K562 (cell line): ENCODE results near the gene CUTA. TPM values are rescaled to one million over a fixed set of nuclear protein-coding genes. Genes with fewer than 3 reads are reported as not detected.

ENCODE experiments used
- ASH1L ChIP-seq: fragments of 450-650 bp; IDR thresholded peaks from 2 replicates; pipeline ENCODE4 v1.6.1; 2018; ENCODE audit warnings: borderline replicate concordance, mild to moderate bottlenecking, low read depth; ENCODE audit not compliant: partially characterized antibody
- C11orf30 ChIP-seq: fragments of 450-650 bp; IDR thresholded peaks from 2 replicates; pipeline ENCODE4 v1.6.1; 2016; ENCODE audit warnings: low read depth, mild to moderate bottlenecking
- CREB1 ChIP-seq, 2 experiments: sonication (generic) in 1 of 2; formaldehyde crosslinking in 1 of 2; IDR thresholded peaks; 2 replicates each; pipeline versions ENCODE4 v1.6.1 to v1.8.0; 2012 to 2022; ENCODE audit warnings: inconsistent platforms in 1 of 2, mild to moderate bottlenecking in 1 of 2, missing genetic modification reagents in 1 of 2, moderate library complexity in 1 of 2
- CSDE1 ChIP-seq, 2 experiments: fragments of 450-650 bp; IDR thresholded peaks; 2 replicates each; pipeline ENCODE4 v1.6.1; 2016; ENCODE audit warnings: mild to moderate bottlenecking in 1 of 2
- ETV6 ChIP-seq, 3 experiments: fragments of 150-350 bp in 1 of 3; sonication (generic) in 1 of 3; formaldehyde crosslinking in 1 of 3; IDR thresholded peaks; 2 replicates each; pipeline versions ENCODE4 v1.6.1 to v1.8.0; 2014 to 2022; ENCODE audit warnings: borderline replicate concordance in 2 of 3, low read depth in 2 of 3, antibody characterized with exemption in 1 of 3, low read length in 1 of 3, mild to moderate bottlenecking in 1 of 3, missing genetic modification reagents in 1 of 3
- KLF13 ChIP-seq: fragments of 450-650 bp; IDR thresholded peaks from 2 replicates; pipeline ENCODE4 v1.6.1; 2016; ENCODE audit warnings: missing genetic modification characterization, low read depth, mild to moderate bottlenecking, missing compliant biosample characterization, moderate library complexity, borderline replicate concordance
- NFE2 ChIP-seq: IDR thresholded peaks from 2 replicates; pipeline ENCODE4 v1.6.1; 2014; ENCODE audit warnings: antibody characterized with exemption, low read depth
- PTBP1 ChIP-seq: fragments of 200-400 bp; formaldehyde crosslinking; IDR thresholded peaks from 2 replicates; pipeline ENCODE4 v1.6.1; 2017; ENCODE audit warnings: low read depth, low read length
- SAFB2 ChIP-seq: fragments of 200-400 bp; formaldehyde crosslinking; IDR thresholded peaks from 2 replicates; pipeline ENCODE4 v1.6.1; 2018; ENCODE audit warnings: borderline replicate concordance, low read length, low read depth, moderate library complexity; ENCODE audit not compliant: severe bottlenecking
- SMAD1 ChIP-seq: fragments of 150-350 bp; IDR thresholded peaks from 2 replicates; pipeline ENCODE4 v1.6.1; 2014; ENCODE audit warnings: low read length, low read depth; ENCODE audit not compliant: partially characterized antibody
- TFE3 ChIP-seq: fragments of 450-650 bp; formaldehyde crosslinking; IDR thresholded peaks from 2 replicates; pipeline ENCODE4 v1.4.0; 2020; ENCODE audit warnings: mild to moderate bottlenecking, mixed read lengths
- ZMIZ1 ChIP-seq, 2 experiments: fragments of 150-350 bp in 1 of 2; IDR thresholded peaks; 2 replicates each; pipeline ENCODE4 v1.6.1; 2012 to 2016; ENCODE audit warnings: low read depth in 2 of 2, low read length in 2 of 2, mild to moderate bottlenecking in 1 of 2, moderate library complexity in 1 of 2
- ZNF239 ChIP-seq: fragments of 250-450 bp; sonication (Bioruptor Pico); IDR thresholded peaks from 2 replicates; pipeline ENCODE4 v1.4.0; 2020; ENCODE audit warnings: mild to moderate bottlenecking
- ZSCAN29 ChIP-seq: fragments of 450-650 bp; IDR thresholded peaks from 2 replicates; pipeline ENCODE4 v1.6.1; 2017
- polyA plus RNA-seq, 8 experiments: library from polyadenylated mRNA; depleted of rRNA in 4 of 8; stranded (reverse) in 5 of 8; unstranded in 3 of 8; fragments of >200 nt; fragmentation: Nextera tagmentation in 2 of 8; fragmentation: Illumina TruSeq in 1 of 8; extraction: Ambion mirVana in 2 of 8; extraction: Trizol in 1 of 8; gene quantifications; 2 replicates each; pipeline versions ENCODE4 v1.2.1 to v1.2.3, GENCODE V29; 2011 to 2014; ENCODE audit warnings: inconsistent platforms in 1 of 8, missing spikeins in 1 of 8
- total RNA-seq, 7 experiments: library from RNA; depleted of rRNA in 6 of 7; stranded (reverse); fragments of >200 nt in 6 of 7; fragmentation: Illumina TruSeq in 2 of 7; extraction: Trizol in 2 of 7; gene quantifications; 2 replicates each; pipeline versions ENCODE4 v1.2.1 to v1.2.3, GENCODE V29; 2011 to 2021; ENCODE audit warnings: low replicate concordance in 1 of 7
- TF ChIP-seq, protein P1 (sequence below): fragments of 250-450 bp; sonication (Bioruptor Pico); IDR thresholded peaks from 2 replicates; pipeline ENCODE4 v1.5.0; 2020; ENCODE audit warnings: mild to moderate bottlenecking
- TF ChIP-seq, protein P2 (sequence below): fragments of 250-450 bp; sonication (Bioruptor Pico); IDR thresholded peaks from 2 replicates; pipeline ENCODE4 v1.4.0; 2020; ENCODE audit warnings: mild to moderate bottlenecking

The CUTA gene
- total and polyA plus RNA-seq, 9 of the 15 experiments (the other 6 are each of a cell fraction or from before 2014, with no cell fraction given): 166 to 682 (median 310) TPM

DNA sequence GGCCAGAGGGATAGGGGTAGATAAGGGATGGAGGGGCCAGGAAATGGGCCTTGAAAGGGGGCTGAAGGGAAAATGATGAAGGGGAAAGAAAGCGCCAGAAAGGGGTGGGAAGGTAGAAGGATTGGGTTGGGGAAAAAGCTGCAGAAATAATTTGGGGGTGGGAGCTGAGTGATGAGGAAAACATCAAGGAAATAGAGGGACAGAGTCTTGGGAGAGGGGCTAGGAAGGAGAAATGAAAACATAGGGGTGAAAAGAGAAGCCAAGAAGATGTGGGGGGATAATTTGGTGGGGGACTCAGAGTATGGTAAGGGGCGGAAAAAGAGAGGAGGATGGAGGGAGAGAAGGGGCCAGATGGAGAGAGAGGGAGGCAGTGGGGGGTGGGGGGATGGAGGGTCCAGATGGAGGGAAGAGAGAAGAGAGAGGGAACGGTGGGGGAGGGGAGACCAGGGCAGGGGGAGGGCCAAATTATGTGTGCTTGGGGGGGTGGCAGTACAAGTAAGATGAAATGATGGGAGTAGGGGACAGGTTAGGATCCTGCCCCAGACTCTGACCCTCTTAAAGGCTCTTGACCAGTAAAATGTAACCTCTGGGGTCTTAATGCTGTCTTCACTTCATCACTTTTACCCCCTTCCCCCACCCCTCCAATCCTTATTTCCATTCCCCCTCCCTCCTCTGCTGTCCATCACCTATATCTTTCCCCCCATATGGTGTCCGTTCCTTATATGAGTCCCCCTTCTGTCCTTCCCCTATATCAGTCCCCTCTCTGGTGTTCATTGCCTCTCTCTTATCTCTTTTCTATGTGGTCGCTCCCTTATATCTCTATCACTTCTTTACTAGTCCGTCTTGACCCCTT is 2.8 kb upstream of the CUTA start (continued):
- TF ChIP-seq C11orf30: peak; percentile 93
- TF ChIP-seq TFE3: no peak
- TF ChIP-seq SAFB2: no peak
- no peak for TF ChIP-seq ZMIZ1 (IDR thresholded peaks at IDR 0.05; ENCODE audit: low read depth in 2 of 2, low read length in 2 of 2)
- TF ChIP-seq CREB1 (IDR thresholded peaks at IDR 0.05): no peak
- TF ChIP-seq CREB1 (CRISPR knock-in tag; IDR thresholded peaks at IDR 0.05): no peak
- TF ChIP-seq, protein P1, sequence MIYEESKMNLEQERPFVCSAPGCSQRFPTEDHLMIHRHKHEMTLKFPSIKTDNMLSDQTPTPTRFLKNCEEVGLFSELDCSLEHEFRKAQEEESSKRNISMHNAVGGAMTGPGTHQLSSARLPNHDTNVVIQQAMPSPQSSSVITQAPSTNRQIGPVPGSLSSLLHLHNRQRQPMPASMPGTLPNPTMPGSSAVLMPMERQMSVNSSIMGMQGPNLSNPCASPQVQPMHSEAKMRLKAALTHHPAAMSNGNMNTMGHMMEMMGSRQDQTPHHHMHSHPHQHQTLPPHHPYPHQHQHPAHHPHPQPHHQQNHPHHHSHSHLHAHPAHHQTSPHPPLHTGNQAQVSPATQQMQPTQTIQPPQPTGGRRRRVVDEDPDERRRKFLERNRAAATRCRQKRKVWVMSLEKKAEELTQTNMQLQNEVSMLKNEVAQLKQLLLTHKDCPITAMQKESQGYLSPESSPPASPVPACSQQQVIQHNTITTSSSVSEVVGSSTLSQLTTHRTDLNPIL (CRISPR knock-in tag): no peak
- no peak for TF ChIP-seq PTBP1
- TF ChIP-seq CSDE1 (IDR thresholded peaks at IDR 0.05): no peak
- TF ChIP-seq ZNF239 (CRISPR knock-in tag): no peak
- TF ChIP-seq NFE2: no peak
- no peak for TF ChIP-seq ETV6 (IDR thresholded peaks at IDR 0.05; ENCODE audit: borderline replicate concordance in 1 of 2, low read depth in 2 of 2, low read length in 1 of 2)
- TF ChIP-seq ETV6 (CRISPR knock-in tag; IDR thresholded peaks at IDR 0.05; ENCODE audit: borderline replicate concordance): no peak
- TF ChIP-seq ASH1L: no peak
- TF ChIP-seq ZSCAN29: no peak
- no peak for TF ChIP-seq KLF13 (tag)
- no peak for TF ChIP-seq SMAD1
- TF ChIP-seq, protein P2, sequence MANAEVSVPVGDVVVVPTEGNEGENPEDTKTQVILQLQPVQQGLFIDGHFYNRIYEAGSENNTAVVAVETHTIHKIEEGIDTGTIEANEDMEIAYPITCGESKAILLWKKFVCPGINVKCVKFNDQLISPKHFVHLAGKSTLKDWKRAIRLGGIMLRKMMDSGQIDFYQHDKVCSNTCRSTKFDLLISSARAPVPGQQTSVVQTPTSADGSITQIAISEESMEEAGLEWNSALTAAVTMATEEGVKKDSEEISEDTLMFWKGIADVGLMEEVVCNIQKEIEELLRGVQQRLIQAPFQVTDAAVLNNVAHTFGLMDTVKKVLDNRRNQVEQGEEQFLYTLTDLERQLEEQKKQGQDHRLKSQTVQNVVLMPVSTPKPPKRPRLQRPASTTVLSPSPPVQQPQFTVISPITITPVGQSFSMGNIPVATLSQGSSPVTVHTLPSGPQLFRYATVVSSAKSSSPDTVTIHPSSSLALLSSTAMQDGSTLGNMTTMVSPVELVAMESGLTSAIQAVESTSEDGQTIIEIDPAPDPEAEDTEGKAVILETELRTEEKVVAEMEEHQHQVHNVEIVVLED (CRISPR knock-in tag): no peak
